ENCODE results near the gene FUS.

The FUS gene

GRCh38 chr16:31202414-31203375 is 22.8 kb downstream of the FUS start, which contains the start of gene PYCARD:
Gene PYCARD (minus strand): TSS chr16:31202760. CDS start chr16:31202690, 70 bp downstream.
- DNase-seq, result peak; percentile 76 to 87

GRCh38 chr16:31204871-31205666 is 25.1 kb downstream of the FUS start:
- DNase-seq, result no peak

- DNase-seq, result no peak
These were observed 26.8 kb downstream of the FUS start for GRCh38 chr16:31206776-31207175.

- DNase-seq, result no peak
These were observed 33.4 kb downstream of the FUS start for GRCh38 chr16:31213342-31213741.

GRCh38 chr16:31213877-31214707 is 34.2 kb downstream of the FUS start, which contains the start of gene TRIM72:
Gene TRIM72 (plus strand): TSS chr16:31214119. CDS start chr16:31214739, 620 bp downstream.
- peak in 1 of 2 donors; percentile 31 for DNase-seq

- no peak for DNase-seq
These were observed 34.9 kb downstream of the FUS start for GRCh38 chr16:31214708-31215286.

GRCh38 chr16:31215287-31216162 is 35.6 kb downstream of the FUS start:
- DNase-seq, result peak; percentile 60 to 81

- DNase-seq, result peak in 1 of 2 donors; percentile 45
These were observed 36.6 kb downstream of the FUS start, which contains the start of gene PYDC1 for GRCh38 chr16:31216422-31217135. Gene PYDC1 (minus strand): TSS chr16:31217135. CDS start chr16:31217028, 107 bp downstream.

GRCh38 chr16:31217136-31217530 is 37.2 kb downstream of the FUS start:
- DNase-seq, result no peak

GRCh38 chr16:31219154-31219741 is 39.3 kb downstream of the FUS start:
- no peak for DNase-seq

- DNase-seq, result peak; percentile 32 to 44
These were observed 41.6 kb downstream of the FUS start for GRCh38 chr16:31221357-31222160.

GRCh38 chr16:31223044-31223443 is 43.1 kb downstream of the FUS start:
- no peak for DNase-seq

GRCh38 chr16:31224092-31224955 is 44.4 kb downstream of the FUS start:
- DNase-seq, result no peak

- no peak for DNase-seq
These were observed 45.3 kb downstream of the FUS start for GRCh38 chr16:31225193-31225592.

- DNase-seq, result no peak
These were observed 48.3 kb downstream of the FUS start for GRCh38 chr16:31228206-31228605.

GRCh38 chr16:31229501-31229900 is 49.6 kb downstream of the FUS start:
- no peak for DNase-seq

GRCh38 chr16:31238041-31238440 is 58.1 kb downstream of the FUS start:
- DNase-seq, result no peak
